Activated CD4-positive, alpha-beta T cell treated with anti-CD3 and anti-CD28 coated beads, Interleukin-2, amount 50 U/mL, for 24 hours (primary cell): ENCODE data around the gene SSR2.
"Not testable (repeated sequence)": the region's sequence is repeated elsewhere in the genome, so short reads cannot be mapped to it uniquely, and the experiment has no call there.

Source experiments
- DNase-seq, 2 donors: peaks; one replicate each; pipeline ENCODE4 v3.0.0-alpha.2; 2020; ENCODE audit warnings: low read depth in 1 of 2, low spot score in 1 of 2

SSR2 gene

GRCh38 chr1:155996166-155996565 lies 24.6 kb downstream of the SSR2 start:
- no peak for DNase-seq

GRCh38 chr1:155993595-155993994 lies 27.2 kb downstream of the SSR2 start:
- no peak for DNase-seq

- no peak for DNase-seq
Measured at GRCh38 chr1:155990005-155990739, 30.6 kb downstream of the SSR2 start.

- DNase-seq: peak; percentile 67 to 74
Measured at GRCh38 chr1:155989242-155990004, 31.3 kb downstream of the SSR2 start.

- not testable (repeated sequence) for DNase-seq
Measured at GRCh38 chr1:155984903-155985645, 35.7 kb downstream of the SSR2 start.

GRCh38 chr1:155984341-155984740 lies 36.4 kb downstream of the SSR2 start:
- DNase-seq: no peak

GRCh38 chr1:155983191-155984024 lies 37.3 kb downstream of the SSR2 start:
- DNase-seq: no peak

- no peak for DNase-seq
Measured at GRCh38 chr1:155982106-155982505, 38.6 kb downstream of the SSR2 start.

GRCh38 chr1:155981266-155982088 lies 39.3 kb downstream of the SSR2 start:
- DNase-seq: no peak

- DNase-seq: no peak
Measured at GRCh38 chr1:155979597-155980343, 41.0 kb downstream of the SSR2 start.

GRCh38 chr1:155978973-155979429 lies 41.8 kb downstream of the SSR2 start:
- no peak for DNase-seq

GRCh38 chr1:155978325-155978972 lies 42.3 kb downstream of the SSR2 start, which contains the start of gene ARHGEF2:
TSS of gene ARHGEF2 (minus strand) at chr1:155978547. CDS start at chr1:155978427, 120 bp downstream.
- DNase-seq: peak; percentile 60 to 75

GRCh38 chr1:155977690-155978324 lies 42.9 kb downstream of the SSR2 start:
- peak; percentile 57 to 59 for DNase-seq

- DNase-seq: no peak
Measured at GRCh38 chr1:155976913-155977689, 43.6 kb downstream of the SSR2 start.

GRCh38 chr1:155976062-155976912 lies 44.5 kb downstream of the SSR2 start:
- DNase-seq: peak in 1 of 2 donors; percentile 47

- DNase-seq: no peak
Measured at GRCh38 chr1:155975375-155976061, 45.2 kb downstream of the SSR2 start.
